Cardiac fibroblast (primary cell): ENCODE measurements around the gene SEC14L3.

Source experiments
- DNase-seq, 2 donors: peaks; one replicate each; pipeline versions ENCODE4 v3.0.0 to v3.0.0-alpha.2; 2010; ENCODE audit warnings: low read depth in 2 of 2
- H3K4me3 ChIP-seq, 2 donors: replicated peaks in 1 of 2; 1 replicate in 1 of 2; 2 replicates in 1 of 2; pipeline ENCODE4 v1.5.1; 2011; ENCODE audit warnings: low read depth in 2 of 2, low read length in 2 of 2, mild to moderate bottlenecking in 2 of 2, moderate library complexity in 1 of 2
- TF ChIP-seq, protein P1 (sequence below): IDR thresholded peaks from one replicate; pipeline ENCODE4 v1.5.1; 2011; ENCODE audit warnings: low read depth, mild to moderate bottlenecking, low read length, inconsistent platforms

SEC14L3 gene

DNA sequence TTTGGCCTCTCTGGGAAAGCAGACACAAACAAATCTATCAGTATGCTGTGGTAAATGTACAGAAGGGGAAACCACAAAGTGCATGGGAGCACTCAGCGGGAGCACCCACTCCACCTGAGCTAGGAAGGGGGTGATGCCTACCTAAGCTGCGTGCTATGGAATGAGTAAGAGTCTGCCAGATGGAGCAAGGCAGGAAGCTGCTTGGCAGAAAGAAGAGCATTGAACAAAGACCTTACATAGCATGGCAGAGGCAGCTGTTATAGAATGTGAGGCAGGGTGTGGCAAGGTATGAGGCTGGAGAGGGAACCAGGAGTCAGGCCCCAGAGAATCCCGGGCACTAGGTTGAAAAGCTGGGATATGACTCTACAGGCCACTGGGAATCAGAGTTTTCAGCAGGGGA, 60.0 kb downstream of the SEC14L3 start:
- H3K4me3 ChIP-seq = no peak overlapping the region
- TF ChIP-seq, protein P1, sequence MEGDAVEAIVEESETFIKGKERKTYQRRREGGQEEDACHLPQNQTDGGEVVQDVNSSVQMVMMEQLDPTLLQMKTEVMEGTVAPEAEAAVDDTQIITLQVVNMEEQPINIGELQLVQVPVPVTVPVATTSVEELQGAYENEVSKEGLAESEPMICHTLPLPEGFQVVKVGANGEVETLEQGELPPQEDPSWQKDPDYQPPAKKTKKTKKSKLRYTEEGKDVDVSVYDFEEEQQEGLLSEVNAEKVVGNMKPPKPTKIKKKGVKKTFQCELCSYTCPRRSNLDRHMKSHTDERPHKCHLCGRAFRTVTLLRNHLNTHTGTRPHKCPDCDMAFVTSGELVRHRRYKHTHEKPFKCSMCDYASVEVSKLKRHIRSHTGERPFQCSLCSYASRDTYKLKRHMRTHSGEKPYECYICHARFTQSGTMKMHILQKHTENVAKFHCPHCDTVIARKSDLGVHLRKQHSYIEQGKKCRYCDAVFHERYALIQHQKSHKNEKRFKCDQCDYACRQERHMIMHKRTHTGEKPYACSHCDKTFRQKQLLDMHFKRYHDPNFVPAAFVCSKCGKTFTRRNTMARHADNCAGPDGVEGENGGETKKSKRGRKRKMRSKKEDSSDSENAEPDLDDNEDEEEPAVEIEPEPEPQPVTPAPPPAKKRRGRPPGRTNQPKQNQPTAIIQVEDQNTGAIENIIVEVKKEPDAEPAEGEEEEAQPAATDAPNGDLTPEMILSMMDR = no peak
- no peak for DNase-seq
